Activated CD8-positive, alpha-beta memory T cell treated with anti-CD3 and anti-CD28 coated beads, Interleukin-2, amount 50 U/mL, for 48 hours (primary cell): ENCODE data around the gene SLC22A5.
A peak's percentile ranks its signal among the peaks of the same experiment; 100 is the strongest.

ENCODE experiments used
- DNase-seq: peaks from one replicate; pipeline ENCODE4 v3.0.0-alpha.2; 2020

The SLC22A5 gene

DNA sequence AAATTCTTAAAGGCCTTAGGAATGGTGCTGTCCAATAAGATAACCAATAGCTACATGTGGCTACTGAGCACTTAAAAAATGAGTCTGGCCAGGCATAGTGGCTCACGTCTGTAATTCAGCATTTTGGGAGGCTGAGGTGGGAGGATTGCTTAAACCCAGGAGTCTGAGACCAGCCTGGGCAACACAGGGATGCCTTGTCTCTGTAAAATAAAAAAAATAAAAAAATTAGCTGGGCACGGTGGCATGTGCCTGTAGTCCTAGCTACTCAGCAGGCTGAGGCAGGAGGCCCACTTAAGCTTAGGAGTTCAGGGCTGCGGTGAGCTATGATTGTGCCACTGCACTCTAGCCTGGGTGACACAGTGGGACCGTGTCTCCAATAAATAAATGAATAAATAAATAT is 1.3 kb upstream of the SLC22A5 start:
- no peak for DNase-seq

DNA sequence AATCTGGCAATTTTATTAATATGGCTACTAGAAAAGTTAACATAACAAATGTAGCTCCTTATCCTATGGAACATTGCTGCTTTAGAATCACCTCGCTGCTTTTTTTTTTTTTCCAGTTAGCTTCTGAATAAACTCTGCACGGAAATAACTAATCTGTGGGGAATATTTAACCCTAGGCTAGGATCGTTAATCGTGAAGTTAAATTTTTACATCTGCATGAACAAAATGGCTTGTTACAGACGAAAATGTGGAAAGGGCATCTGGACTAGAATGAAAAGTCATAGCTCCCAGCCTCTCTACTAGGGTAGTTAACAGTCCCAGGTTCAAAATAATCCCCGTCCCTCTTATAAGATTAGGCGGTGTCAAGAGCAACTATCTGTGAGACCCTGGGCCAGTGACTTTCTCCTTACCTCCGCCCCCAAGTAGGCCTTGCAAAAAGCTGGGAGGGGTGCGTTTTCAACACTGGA is 470 bp upstream of the SLC22A5 start:
- DNase-seq, result no peak

DNA sequence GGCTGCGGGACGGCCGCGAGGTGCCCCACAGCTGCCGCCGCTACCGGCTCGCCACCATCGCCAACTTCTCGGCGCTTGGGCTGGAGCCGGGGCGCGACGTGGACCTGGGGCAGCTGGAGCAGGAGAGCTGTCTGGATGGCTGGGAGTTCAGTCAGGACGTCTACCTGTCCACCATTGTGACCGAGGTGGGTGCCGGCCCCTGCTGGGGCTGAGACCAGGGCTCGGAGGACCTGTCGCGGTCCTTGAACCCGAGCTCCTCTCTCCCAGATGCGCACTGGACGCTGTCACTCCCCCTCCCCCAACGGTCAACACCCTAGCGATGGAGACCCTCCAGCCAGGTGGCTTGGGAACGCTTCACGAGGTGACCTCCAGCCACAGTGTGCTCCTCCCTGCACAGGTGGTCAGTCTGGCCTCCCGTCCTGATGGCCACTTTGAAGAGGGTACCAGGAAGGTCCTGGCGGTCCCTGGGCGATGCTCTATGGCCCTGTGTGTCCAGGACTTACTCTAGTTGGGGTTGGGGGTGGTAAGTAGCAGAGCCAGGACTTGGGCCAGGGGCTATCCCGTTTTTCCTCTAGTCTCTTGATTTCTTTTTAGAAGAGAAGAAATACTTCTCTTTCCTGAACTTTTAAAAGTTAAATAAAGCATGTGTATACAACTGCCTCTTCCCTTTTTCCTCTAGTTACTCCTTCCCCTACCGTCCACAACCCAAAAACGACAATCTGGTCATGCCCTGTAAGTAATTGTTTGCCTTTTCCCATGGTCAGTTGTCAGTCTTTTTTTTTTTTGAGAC is 866 bp downstream of the SLC22A5 start:
- DNase-seq, result no peak

DNA sequence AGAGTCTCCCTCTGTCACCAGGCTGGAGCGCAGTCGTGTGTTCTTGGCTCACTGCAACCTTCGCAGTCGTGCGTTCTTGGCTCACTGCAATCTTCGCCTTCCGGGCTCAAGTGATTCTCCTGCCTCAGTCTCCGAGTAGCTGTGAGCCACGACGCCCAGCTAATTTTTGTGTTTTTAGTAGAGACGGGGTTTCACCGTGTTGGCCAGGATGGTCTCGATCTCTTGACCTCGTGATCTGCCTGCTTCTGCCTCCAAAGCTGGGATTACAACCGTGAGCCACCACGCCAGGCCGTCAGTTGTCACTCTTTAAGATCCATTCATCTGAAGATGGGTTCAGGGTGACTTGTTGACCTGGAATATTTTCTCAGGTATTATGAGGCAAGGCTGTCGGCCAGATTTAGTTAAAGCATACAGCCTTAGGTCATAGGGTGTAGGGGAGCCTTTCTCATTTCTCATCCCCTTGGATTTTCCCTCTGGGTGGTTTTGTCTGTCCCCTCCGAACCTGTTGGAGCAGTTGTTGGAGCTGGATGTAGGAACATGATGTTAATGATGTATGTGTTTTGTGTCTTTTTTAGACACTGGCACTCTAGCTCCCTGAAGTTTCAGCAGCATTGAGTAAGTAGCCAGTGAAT is 1.6 kb downstream of the SLC22A5 start:
- DNase-seq, result peak; percentile 42

DNA sequence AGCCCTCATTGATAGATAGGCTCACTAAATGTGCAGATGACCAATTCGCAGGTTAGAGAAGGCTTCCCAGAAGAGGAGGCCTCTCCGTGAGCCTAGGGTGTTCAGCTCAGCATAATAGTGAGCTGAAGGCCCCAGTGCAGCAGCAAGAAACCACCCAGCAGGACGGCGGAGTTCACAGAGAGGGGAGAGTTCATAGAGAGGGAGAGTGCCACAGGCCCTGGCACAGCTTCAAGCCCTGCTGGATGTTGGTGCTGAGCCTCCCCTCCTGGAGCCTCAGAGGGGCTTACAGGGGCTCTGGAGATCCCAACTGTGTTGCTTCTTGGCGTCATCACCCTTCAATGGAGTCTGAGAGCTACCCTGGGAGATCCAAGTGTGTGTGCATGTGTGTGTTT is 2.1 kb downstream of the SLC22A5 start:
- peak; percentile 47 for DNase-seq

DNA sequence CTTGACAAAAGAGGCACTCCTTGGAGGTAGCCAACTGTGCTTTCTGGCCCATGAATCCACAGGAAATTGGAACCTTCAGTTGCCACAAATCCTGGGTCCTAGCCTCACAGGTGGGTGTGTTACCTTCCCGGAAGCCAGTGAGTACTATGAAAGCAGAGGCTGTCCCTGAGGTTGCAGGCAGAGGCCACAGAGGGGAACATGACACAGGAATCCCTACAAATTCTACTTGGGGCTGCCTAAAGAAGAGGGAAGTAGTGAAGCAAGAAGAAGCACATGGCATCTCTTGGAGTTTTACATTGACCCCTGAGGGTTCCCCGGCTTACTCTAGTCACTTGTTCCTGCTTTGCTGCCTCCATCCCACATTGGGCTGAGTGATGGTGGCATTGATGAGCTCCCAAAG is 2.6 kb downstream of the SLC22A5 start:
- peak; percentile 46 for DNase-seq

DNA sequence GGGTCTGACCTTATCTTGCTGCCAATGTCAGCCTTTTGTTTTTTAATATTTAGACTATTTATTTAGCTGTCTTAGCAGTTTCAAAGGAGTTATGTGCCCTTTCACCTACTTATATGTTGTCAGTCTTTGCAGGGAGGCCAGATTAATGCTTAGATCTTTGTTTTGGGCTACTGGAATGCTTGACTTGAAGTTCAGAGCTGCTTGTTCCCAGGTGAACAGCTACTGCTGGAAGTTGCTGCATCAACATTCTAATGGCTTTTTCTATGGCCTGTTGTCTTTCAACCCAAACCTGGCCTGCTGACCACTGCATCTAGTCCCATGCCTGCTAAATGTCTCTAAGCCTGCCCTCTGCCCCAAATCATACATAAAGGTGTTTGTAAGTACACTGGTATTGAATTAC is 3.0 kb downstream of the SLC22A5 start:
- no peak for DNase-seq

DNA sequence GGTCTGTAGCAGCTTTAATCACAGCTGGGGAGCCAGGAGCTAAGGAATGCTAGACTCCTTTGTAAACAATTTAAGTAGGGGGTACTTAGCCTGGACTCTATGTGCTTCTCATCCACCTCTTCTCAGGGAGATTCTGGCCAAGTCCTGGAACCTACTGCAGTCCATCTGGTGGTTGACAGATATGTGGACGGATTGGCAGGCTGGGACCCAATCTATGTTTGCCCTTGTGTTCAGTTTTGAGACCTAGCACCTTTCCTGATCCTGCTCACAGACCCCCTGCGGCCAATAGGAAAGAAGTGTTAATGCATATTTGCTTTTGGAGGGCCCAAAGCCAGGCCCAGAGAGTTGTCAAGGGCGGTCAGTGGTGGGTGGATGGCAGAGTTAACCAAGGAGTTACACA is 6.4 kb downstream of the SLC22A5 start:
- no peak for DNase-seq

DNA sequence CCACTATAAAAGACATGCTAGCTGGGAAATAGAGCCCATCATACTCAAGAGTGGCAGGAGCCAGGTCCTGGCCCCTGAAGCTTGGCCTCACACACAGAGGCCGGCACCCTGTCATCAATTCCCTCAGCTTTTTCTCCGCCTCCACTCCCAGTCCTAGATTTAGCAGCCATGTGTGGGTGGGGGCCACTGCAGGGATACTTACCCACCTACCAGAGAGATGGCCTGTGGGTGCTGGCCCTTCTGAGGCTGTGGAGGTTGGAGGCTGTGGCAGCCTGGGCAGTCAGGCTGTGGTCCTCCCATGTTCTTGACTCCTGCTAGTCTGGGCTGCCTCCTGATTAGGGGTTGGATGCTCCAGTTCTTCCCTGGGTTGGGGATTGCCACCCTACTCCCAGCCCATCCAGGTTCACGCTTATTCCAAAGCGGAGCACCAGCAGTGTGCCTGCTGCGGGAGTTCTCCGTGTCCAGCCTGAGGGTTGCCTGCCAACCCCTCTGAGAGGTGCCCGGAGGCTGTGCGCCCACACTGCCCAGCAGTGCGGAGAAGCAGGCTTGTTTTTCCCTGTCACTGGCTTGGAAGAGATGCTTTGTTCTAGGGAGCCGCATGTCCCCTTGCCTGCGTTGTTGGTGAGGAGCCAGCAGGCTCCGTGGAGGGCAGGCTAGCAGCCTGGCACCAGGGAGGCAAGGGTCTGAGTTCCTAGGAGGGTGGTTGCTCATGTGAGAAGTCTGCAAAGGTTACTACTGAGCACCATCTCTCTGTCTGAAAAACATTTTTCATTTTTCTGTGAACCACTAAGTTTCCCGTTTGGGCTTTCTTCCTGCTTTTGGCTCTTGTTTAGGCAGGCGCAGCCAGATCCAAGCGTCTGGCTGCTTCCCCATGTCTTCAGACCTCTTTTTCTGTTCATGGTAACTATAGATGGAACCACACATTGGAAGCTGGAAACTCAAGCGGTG is 7.5 kb downstream of the SLC22A5 start:
- no peak for DNase-seq

DNA sequence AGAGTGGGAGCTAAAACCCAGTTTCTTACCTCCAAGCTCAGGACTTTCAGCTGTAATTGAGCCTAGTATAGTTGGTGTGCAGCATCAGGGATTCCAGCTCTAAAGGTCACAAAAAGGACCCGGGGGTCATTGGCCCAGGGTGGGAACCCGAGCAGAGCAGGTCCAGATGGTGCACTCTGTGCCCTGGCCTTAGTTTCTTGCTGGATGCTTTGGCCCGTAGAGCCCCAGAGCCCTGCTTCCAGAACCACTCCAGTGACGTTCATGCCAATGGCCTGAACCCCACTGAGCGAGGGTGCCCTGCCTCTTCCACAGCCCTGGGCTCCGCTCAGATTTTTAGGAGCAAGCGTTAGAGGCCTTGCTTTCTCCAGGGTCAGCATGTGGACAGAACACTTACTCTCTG is 8.2 kb downstream of the SLC22A5 start:
- DNase-seq, result no peak

DNA sequence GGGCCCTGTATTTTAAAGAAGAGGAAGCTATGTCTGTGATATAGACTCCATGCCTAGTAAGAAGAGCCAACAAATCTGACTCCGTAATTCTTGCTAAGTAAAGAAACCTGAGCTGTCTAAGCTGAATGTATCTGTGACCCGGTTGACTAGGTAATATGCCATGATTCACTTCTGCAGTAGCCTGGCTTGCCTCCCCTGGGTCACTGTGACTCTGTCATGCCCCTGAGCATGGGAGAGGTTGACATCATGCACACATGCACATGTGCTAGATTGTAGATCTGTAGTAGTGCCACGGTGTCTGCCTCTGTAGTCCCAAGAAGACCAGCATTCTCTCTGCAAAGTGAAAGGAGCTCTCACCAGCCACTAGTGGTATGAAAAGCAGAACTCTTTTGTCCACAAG is 9.1 kb downstream of the SLC22A5 start:
- no peak for DNase-seq

DNA sequence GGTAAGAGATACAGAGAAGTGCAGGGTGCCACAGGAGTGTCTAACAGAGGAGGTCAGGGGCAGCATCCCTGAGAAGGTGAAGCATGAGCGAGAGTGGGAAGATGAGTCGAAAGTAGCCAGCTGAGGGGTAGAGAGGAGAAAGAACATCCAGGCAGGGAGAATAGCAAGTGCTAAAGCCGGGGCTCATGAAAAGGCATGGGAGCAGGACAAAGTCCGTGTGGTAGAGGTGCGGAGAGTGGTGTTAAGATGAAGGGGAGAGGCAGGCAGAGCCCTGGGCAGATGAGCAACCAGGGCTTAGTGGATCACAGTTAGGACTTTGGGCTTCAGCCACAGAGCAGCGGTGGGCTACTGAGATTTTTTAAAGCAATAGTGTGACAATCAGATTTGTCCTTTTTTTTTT is 10.5 kb downstream of the SLC22A5 start:
- no peak for DNase-seq

DNA sequence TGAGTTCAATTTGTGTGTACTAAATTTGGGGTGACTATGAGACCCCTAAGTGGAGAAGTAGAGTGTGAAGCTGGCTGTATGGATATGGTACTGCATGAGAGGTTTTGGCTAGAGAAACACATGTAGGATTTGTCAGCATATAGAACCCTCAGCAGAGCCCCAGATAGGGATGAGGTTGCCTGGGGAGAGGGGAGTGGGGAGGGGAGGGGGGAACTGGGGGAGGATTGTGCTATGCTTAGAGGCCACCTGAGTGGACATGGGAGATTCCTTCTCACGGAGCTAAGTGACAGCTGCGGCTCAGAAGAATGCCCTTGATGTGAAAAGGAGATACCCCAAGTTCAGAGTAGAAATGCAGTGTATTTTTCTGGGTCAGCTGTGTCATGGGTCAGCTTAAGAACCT is 11.2 kb downstream of the SLC22A5 start:
- no peak for DNase-seq

DNA sequence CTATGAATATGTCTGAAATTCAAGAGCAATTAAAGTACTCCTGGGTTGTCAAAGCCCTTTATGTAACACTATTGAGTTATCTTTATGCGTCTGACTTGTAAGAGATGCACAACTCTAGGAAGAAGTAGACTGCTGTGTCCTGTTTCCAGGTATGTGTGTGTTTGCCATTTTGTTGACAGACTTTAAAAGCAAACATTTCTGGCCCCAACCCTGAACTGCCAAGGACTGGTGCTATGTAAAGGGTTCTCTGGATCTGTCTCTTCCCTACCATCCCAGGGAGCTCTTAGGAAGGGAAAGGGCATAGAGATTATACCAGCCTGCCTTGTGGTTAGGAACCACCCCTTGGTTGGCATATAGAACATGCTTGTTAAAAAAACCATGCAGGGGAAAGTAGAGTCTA is 12.1 kb downstream of the SLC22A5 start:
- DNase-seq, result no peak

DNA sequence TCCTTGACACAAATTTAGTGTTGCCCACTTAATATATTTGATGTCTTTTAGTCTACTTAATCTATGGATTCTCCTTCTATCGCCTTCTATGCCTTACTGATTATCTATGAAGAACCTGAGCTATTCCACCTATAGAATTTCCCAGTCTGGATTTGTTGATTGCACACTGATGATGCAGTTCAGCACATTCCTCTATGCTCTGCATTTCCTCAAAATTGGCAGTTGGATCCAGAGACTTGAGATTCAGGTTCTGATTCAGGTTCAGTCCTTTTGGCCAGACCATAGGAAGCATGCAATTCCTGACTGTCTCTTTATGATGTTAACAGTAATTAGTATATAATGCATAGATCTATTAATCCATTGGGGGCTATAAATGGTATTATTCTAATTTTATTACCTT is 13.8 kb downstream of the SLC22A5 start:
- no peak for DNase-seq

DNA sequence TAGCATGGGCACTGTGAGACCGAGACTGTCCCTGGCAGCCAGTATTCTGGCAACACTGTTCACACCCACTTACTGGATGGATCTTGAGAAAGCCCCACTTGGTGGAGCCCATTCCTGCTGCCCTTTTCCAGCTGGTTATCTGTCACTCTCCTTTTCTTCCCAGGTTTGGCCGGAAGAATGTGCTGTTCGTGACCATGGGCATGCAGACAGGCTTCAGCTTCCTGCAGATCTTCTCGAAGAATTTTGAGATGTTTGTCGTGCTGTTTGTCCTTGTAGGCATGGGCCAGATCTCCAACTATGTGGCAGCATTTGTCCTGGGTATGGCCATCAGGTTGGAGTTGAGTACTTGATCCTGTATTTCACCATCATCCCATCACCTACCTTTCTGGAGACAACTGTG is 14.5 kb downstream of the SLC22A5 start:
- no peak for DNase-seq

DNA sequence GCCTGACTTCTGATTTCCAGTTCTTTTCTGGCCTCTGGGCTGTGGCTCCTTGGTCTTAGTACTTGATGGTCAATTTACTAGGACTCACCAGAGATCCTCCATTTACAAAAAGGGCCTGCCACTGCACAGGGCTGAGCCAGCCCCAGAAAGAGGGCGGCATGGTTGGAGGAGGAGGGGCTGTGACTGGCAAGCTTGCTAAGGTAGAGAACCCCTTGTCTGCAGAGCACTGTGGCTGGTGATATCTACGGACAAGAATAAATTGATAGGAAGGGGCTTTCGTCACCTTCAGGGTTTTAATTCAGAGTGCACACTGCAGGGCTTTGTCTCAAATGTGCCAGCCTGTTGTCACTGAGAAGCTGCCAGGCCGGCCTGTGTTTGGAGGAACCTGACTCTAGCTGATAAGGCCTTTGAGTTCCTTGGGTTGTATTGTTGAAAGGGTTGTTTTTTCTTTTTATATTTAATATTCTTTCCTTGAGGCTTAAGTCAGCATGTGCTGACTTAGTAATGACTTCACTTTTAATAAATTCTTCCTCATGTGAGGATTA is 15.1 kb downstream of the SLC22A5 start:
- DNase-seq, result no peak

DNA sequence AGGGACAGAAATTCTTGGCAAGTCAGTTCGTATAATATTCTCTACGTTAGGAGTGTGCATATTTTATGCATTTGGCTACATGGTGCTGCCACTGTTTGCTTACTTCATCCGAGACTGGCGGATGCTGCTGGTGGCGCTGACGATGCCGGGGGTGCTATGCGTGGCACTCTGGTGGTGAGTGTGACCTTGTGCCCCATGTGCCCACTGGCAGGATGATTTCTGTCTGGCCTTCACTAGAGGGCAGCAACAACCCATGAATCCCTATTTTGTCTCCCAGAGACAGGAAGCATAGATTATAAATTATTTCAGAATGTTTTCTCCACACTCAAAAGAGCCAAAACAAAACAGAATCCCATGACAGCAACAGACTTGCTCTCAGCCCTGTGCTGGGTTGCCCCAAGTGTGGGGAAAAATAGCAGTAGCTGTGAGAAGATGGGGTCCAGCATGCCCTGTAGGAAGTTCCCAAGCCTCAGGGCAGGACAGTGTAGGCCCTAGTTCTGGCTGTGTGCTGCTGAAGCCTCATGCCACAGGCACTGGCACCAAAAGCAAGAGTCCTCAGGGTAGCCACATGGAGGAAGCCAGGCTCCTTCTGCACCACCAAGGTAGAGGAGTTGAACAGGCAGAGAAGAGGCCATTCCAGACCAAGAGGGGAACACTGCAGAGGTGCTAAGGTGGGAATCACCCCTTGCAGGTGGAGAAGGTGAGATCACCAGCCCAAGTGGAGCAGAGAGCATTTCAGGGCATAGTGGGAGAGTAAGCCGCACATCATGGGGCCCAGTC is 16.0 kb downstream of the SLC22A5 start:
- DNase-seq, result no peak

DNA sequence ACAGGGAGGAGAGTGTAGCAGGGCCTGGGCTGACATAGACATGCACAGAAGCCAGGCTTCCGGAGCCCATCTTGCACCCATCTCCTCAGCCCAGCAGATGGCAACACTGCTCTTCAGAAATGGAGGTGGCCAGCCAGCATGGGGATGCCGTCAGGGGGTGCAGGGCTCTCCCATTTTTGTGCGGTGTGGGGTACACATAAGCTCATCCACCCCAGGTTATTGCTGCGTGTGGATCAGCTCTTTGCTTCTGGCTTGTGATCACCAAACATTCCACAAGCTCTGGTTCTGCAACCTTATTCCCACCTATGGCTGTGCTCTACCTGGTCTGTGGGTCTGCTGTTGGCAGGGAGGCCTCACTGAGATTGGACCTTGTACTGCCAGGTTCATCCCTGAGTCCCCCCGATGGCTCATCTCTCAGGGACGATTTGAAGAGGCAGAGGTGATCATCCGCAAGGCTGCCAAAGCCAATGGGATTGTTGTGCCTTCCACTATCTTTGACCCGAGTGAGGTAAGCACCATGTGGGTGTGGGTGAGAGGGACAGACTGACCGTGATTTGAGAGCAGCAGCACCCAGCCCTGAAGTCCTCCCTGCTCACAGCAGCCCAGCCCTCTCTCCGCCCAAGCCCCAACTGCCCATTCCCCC is 17.3 kb downstream of the SLC22A5 start:
- peak; percentile 83 for DNase-seq

DNA sequence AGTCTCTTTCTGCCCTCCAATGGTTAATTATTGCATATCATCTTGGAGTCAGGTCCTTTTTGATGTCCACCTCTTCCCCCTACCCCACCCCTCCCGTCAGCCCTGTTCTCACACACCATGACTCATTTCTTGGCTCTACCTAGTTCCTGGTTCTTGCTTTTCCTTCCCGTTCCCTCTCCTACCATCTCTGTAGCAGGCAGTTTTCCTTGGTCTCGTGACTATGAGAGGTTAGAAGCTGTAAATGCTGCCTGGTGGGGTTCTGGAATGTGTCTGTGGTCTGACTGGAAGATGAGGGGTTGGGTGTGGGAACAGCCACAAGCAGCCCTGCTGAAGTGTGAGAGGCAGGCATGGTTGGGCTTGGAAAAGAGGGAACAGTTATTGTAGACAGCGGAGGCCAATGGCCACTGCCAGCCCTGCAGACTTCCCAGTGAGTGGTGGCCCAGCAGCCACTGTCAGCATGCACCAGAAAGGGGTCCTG is 18.2 kb downstream of the SLC22A5 start:
- no peak for DNase-seq

DNA sequence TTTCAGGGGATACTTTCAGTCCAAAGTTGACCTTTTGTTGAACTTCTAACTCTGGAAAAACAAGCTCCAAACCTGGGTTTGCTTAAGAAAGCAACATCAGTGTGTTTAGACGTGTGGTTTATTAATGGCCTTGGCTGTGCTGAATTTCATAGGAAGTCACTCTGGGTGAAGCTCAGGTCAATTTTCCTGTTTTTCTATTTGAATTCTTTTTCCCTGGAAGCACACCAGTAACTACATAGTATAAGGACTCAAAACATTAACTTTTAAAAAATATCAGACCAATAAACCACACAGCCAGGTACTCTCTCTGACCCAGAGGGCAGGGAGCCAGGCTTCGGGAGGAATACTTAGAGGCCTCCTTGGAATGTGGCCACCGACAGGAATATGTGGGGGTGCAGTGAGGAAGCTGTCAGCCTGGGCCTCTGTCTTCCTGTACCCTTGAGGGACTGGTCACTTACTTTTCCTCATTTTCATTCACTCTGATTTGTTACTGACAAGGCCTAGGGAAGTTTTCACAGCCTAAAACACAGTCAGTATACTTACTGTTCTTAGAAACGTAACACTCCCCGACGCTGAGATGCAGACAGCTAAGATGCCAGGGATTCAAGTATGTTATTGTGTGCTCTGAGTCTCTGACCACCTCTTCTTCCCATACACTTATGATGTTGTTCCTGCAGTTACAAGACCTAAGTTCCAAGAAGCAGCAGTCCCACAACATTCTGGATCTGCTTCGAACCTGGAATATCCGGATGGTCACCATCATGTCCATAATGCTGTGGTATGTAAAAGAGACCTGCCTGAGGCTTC is 18.9 kb downstream of the SLC22A5 start:
- no peak for DNase-seq
